Nephron (organoid): Measurements from ENCODE around the gene PLPP2.
A peak's percentile ranks its signal among the peaks of the same experiment; 100 is the strongest.
"Not testable (repeated sequence)": the region's sequence is repeated elsewhere in the genome, so short reads cannot be mapped to it uniquely, and the experiment has no call there.

Experiments used
- H3K27ac Mint-ChIP-seq, 3 experiments: 2 replicates each; pipeline ENCODE4 v1.8.0; 2020; ENCODE audit warnings: mixed read lengths in 3 of 3, mild to moderate bottlenecking in 2 of 3, moderate library complexity in 1 of 3
- H3K27me3 Mint-ChIP-seq: 2 replicates; pipeline ENCODE4 v1.8.0; 2021; ENCODE audit warnings: low read depth, mild to moderate bottlenecking, moderate library complexity, mixed read lengths
- H3K36me3 Mint-ChIP-seq: 2 replicates; pipeline ENCODE4 v1.8.0; 2020; ENCODE audit warnings: low read depth, mixed read lengths
- H3K4me1 Mint-ChIP-seq: 2 replicates; pipeline ENCODE4 v1.8.0; 2020; ENCODE audit warnings: mixed read lengths
- H3K4me3 Mint-ChIP-seq, 3 experiments: 2 replicates each; pipeline ENCODE4 v1.8.0; 2020; ENCODE audit warnings: mild to moderate bottlenecking in 3 of 3, mixed read lengths in 3 of 3, moderate library complexity in 2 of 3
- H3K9me3 Mint-ChIP-seq: 2 replicates; pipeline ENCODE4 v1.8.0; 2020; ENCODE audit warnings: mixed read lengths
- CTCF ChIP-seq, 3 experiments: fragments of 200-600 bp; sonication (generic); IDR thresholded peaks; one replicate each; pipeline ENCODE4 v1.5.0; 2021; ENCODE audit warnings: antibody characterized with exemption in 3 of 3; ENCODE audit not compliant: unreplicated experiment in 3 of 3

Gene PLPP2

DNA sequence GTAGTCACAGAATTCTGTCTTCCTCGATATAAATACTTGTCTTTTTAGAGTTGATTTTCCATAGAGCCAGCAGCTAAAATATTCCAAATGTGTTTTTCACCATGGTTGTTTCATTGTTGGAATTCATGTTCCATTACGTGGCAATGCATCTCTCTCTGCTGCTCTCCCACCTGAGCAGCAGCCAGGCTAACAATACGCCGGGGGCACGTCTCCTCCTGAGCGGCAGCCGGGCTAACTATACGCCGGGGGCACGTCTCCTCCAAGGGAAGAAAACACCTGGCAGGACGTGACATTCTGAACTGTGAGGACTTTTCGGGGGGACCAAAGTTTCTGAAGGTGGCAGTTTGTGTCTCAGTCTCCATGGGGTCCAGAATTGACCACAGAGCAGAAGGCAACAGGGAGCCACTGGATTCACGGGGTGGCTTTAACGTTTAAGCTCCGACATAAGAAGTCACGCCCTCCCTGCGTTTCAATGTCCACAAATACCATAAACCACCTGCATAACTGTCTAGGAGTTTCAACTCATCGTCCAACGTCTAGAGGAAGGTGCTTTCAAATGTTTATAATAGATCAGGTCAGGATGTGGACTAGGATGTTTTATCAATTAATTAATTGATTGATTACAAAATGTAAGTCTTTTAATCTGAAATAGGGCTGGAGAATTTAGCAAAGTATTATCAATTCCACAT lies 15.1 kb downstream of the PLPP2 start:
- H3K36me3 Mint-ChIP-seq, result no peaks in the 10 kb centered on the region
- H3K27ac Mint-ChIP-seq, result no peak overlapping the region
- H3K9me3 Mint-ChIP-seq, result no peaks in the 10 kb centered on the region
- peaks cover 53% of the 10 kb centered on the region for H3K27me3 Mint-ChIP-seq
- no peaks in the 10 kb centered on the region for H3K4me1 Mint-ChIP-seq
- no peak overlapping the region for H3K4me3 Mint-ChIP-seq
- no peak for TF ChIP-seq CTCF (IDR thresholded peaks at IDR 0.05; ENCODE audit: unreplicated experiment in 3 of 3)

- no peaks in the 10 kb centered on the region for H3K4me1 Mint-ChIP-seq
- H3K4me3 Mint-ChIP-seq, result no peak overlapping the region
- peaks cover 49% of the 10 kb centered on the region for H3K27me3 Mint-ChIP-seq
- no peak overlapping the region for H3K27ac Mint-ChIP-seq
- no peak for TF ChIP-seq CTCF (IDR thresholded peaks at IDR 0.05; ENCODE audit: unreplicated experiment in 3 of 3)
- H3K36me3 Mint-ChIP-seq, result no peaks in the 10 kb centered on the region
- H3K9me3 Mint-ChIP-seq, result no peaks in the 10 kb centered on the region
Measured at GRCh38 chr19:275000-275399, 16.2 kb downstream of the PLPP2 start.

GRCh38 chr19:273393-273792 lies 17.8 kb downstream of the PLPP2 start:
- Mint-ChIP-seq H3K36me3 (no peaks in the 10 kb centered on the region), H3K4me1 (no peaks in the 10 kb centered on the region), H3K4me3 (no peak overlapping the region), H3K27ac (no peak overlapping the region), H3K27me3 (peaks cover 51% of the 10 kb centered on the region), H3K9me3 (no peaks in the 10 kb centered on the region)
- no peak for TF ChIP-seq CTCF (IDR thresholded peaks at IDR 0.05; ENCODE audit: unreplicated experiment in 3 of 3)

- no peaks in the 10 kb centered on the region for H3K36me3 Mint-ChIP-seq
- no peak overlapping the region for H3K27ac Mint-ChIP-seq
Measured at GRCh38 chr19:271856-272255, 19.3 kb downstream of the PLPP2 start.

GRCh38 chr19:270766-271318 lies 20.4 kb downstream of the PLPP2 start:
- not testable (repeated sequence) for H3K27ac Mint-ChIP-seq, H3K4me1 Mint-ChIP-seq, H3K9me3 Mint-ChIP-seq

More at GRCh38 chr19:271856-272255, 19.3 kb downstream of the PLPP2 start:
- Mint-ChIP-seq H3K27me3 (peaks cover 59% of the 10 kb centered on the region), H3K9me3 (no peaks in the 10 kb centered on the region), H3K4me1 (no peaks in the 10 kb centered on the region), H3K4me3 (no peak overlapping the region)
- TF ChIP-seq CTCF (IDR thresholded peaks at IDR 0.05; ENCODE audit: unreplicated experiment in 3 of 3), result no peak

DNA sequence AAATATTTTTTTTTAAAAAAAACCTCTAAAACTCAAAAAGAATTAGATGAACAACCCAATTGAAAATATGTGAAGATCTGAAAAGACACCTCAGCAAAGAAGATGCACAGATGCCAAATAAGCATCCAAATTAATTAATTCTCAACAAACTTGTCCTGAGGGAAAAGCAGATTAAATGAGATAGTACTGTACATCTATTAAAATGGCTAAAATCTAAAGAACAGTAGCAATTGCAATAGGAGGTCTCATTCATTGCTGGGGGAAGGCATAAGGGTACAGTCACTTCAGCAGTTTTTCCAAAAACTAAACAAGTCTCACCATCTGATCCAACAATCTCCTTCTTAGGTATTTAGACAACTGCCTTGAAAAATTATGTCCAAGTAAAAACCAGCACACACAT lies 22.0 kb downstream of the PLPP2 start:
- Mint-ChIP-seq H3K9me3 (no peaks in the 10 kb centered on the region), H3K27ac (no peak overlapping the region), H3K36me3 (no peaks in the 10 kb centered on the region), H3K27me3 (peaks cover 70% of the 10 kb centered on the region), H3K4me1 (no peaks in the 10 kb centered on the region), H3K4me3 (peak overlapping the region in 1 of 3 experiments; percentile 5)
- TF ChIP-seq CTCF (IDR thresholded peaks at IDR 0.05; ENCODE audit: unreplicated experiment in 3 of 3), result no peak

More at GRCh38 chr19:270766-271318, 20.4 kb downstream of the PLPP2 start:
- not testable (repeated sequence) for H3K4me3 Mint-ChIP-seq, H3K36me3 Mint-ChIP-seq
- H3K27me3 Mint-ChIP-seq, result peaks cover 65% of the 10 kb centered on the region
